HepG2 (cell line): ENCODE results near the gene SIKE1.

ENCODE experiments used
- CREM ChIP-seq, 2 experiments: sonication (generic) in 1 of 2; formaldehyde crosslinking in 1 of 2; IDR thresholded peaks; 2 replicates each; pipeline versions ENCODE4 v1.4.0 to v1.6.1; 2016 to 2020; ENCODE audit warnings: antibody characterized with exemption in 1 of 2, mild to moderate bottlenecking in 1 of 2, missing genetic modification reagents in 1 of 2
- FIP1L1 ChIP-seq: fragments of 200-400 bp; formaldehyde crosslinking; IDR thresholded peaks from 2 replicates; pipeline ENCODE4 v1.6.1; 2018; ENCODE audit warnings: low read depth, mild to moderate bottlenecking, low read length, moderate library complexity, borderline replicate concordance; ENCODE audit not compliant: insufficient read depth
- FOXP1 ChIP-seq, 2 experiments: fragments of 450-650 bp in 1 of 2; IDR thresholded peaks; 2 replicates each; pipeline ENCODE4 v1.6.1; 2017 to 2018; ENCODE audit warnings: antibody characterized with exemption in 1 of 2
- GATAD2A ChIP-seq: IDR thresholded peaks from 2 replicates; pipeline ENCODE4 v1.6.1; 2016
- HNRNPLL ChIP-seq: fragments of 200-400 bp; formaldehyde crosslinking; IDR thresholded peaks from 2 replicates; pipeline ENCODE4 v1.6.1; 2017; ENCODE audit warnings: mild to moderate bottlenecking, low read depth, low read length; ENCODE audit not compliant: poor library complexity, severe bottlenecking
- JUNB ChIP-seq: sonication (generic); formaldehyde crosslinking; IDR thresholded peaks from 2 replicates; pipeline ENCODE4 v1.8.0; 2022; ENCODE audit warnings: missing genetic modification reagents, mild to moderate bottlenecking, borderline replicate concordance
- NCOR1 ChIP-seq: fragments of 200-600 bp; sonication (generic); IDR thresholded peaks from 2 replicates; pipeline ENCODE4 v1.7.0; 2017; ENCODE audit warnings: antibody characterized with exemption, low read length, borderline replicate concordance
- RXRA ChIP-seq: sonication (generic); formaldehyde crosslinking; IDR thresholded peaks from 2 replicates; pipeline ENCODE4 v1.5.1; 2020; ENCODE audit warnings: missing genetic modification reagents
- SIN3A ChIP-seq: IDR thresholded peaks from 2 replicates; pipeline ENCODE4 v1.6.1; 2011; ENCODE audit warnings: low read depth, mild to moderate bottlenecking, control low read depth, low read length, borderline replicate concordance
- TOPORS ChIP-seq: sonication (generic); formaldehyde crosslinking; IDR thresholded peaks from 2 replicates; pipeline ENCODE4 v1.8.0; 2023; ENCODE audit warnings: mild to moderate bottlenecking, missing genetic modification reagents
- TF ChIP-seq, protein P1 (sequence below): sonication (generic); formaldehyde crosslinking; IDR thresholded peaks from 2 replicates; pipeline ENCODE4 v1.5.0; 2020; ENCODE audit warnings: mild to moderate bottlenecking, missing genetic modification reagents, moderate library complexity
- TF ChIP-seq, protein P2 (sequence below): sonication (generic); formaldehyde crosslinking; IDR thresholded peaks from 2 replicates; pipeline ENCODE4 v1.4.0; 2020; ENCODE audit warnings: missing genetic modification reagents

DNA sequence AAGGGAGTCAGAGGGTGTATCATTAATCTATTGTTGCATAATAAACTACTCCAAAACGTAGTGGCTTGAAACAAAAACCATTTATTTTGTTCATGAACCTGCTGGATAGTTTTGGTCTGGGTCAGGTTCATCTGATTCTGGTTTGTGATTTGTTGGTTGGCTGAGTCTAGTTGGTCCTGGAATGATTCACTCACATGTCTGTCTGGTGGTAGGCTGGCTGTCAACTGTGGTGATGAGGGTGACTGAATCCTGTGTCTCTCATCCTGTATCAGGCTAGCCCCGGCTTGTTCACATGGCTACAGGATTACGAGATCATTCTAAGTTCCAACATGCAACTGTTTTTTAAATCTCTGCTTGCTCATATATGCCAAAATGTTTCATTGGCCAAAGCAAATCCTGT, 22.5 kb upstream of the SIKE1 start:
- TF ChIP-seq FIP1L1: no peak
- TF ChIP-seq JUNB (CRISPR knock-in tag): no peak
- TF ChIP-seq, protein P1, sequence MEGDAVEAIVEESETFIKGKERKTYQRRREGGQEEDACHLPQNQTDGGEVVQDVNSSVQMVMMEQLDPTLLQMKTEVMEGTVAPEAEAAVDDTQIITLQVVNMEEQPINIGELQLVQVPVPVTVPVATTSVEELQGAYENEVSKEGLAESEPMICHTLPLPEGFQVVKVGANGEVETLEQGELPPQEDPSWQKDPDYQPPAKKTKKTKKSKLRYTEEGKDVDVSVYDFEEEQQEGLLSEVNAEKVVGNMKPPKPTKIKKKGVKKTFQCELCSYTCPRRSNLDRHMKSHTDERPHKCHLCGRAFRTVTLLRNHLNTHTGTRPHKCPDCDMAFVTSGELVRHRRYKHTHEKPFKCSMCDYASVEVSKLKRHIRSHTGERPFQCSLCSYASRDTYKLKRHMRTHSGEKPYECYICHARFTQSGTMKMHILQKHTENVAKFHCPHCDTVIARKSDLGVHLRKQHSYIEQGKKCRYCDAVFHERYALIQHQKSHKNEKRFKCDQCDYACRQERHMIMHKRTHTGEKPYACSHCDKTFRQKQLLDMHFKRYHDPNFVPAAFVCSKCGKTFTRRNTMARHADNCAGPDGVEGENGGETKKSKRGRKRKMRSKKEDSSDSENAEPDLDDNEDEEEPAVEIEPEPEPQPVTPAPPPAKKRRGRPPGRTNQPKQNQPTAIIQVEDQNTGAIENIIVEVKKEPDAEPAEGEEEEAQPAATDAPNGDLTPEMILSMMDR (CRISPR knock-in tag): no peak
- TF ChIP-seq CREM (IDR thresholded peaks at IDR 0.05): no peak
- TF ChIP-seq CREM (CRISPR knock-in tag; IDR thresholded peaks at IDR 0.05): no peak
- TF ChIP-seq FOXP1 (IDR thresholded peaks at IDR 0.05): no peak
- TF ChIP-seq FOXP1 (CRISPR knock-in tag; IDR thresholded peaks at IDR 0.05): no peak
- no peak for TF ChIP-seq GATAD2A (CRISPR knock-in tag)
- no peak for TF ChIP-seq TOPORS (CRISPR knock-in tag)
- TF ChIP-seq, protein P2, sequence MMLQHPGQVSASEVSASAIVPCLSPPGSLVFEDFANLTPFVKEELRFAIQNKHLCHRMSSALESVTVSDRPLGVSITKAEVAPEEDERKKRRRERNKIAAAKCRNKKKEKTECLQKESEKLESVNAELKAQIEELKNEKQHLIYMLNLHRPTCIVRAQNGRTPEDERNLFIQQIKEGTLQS (CRISPR knock-in tag): no peak
- TF ChIP-seq NCOR1: no peak
- TF ChIP-seq RXRA (CRISPR knock-in tag): no peak
- no peak for TF ChIP-seq HNRNPLL
- no peak for TF ChIP-seq SIN3A
